H9 (cell line): Measurements from ENCODE around the gene PEX14. TPM values are rescaled to one million over a fixed set of nuclear protein-coding genes. Genes with fewer than 3 reads are reported as not detected.

Experiments
- DNase-seq: peaks from one replicate; pipeline ENCODE4 v3.0.0-alpha.2; 2017
- H2AFZ ChIP-seq: one replicate; pipeline ENCODE4 v1.6.1; 2013; ENCODE audit warnings: mild to moderate bottlenecking, low read length, control low read depth, moderate library complexity
- H2AK5ac ChIP-seq: 2 replicates; pipeline ENCODE4 v1.6.1; 2013; ENCODE audit warnings: low read length, control low read depth, mixed read lengths; ENCODE audit not compliant: insufficient read length
- H2BK120ac ChIP-seq: one replicate; pipeline ENCODE4 v1.6.1; 2013; ENCODE audit warnings: low read depth, mild to moderate bottlenecking, low read length, control low read depth, inconsistent platforms; ENCODE audit not compliant: poor library complexity, severe bottlenecking
- H2BK12ac ChIP-seq: 2 replicates; pipeline ENCODE4 v1.6.1; 2013; ENCODE audit warnings: low read length, control low read depth, mixed read lengths, low read depth; ENCODE audit not compliant: insufficient read length
- H2BK15ac ChIP-seq: 2 replicates; pipeline ENCODE4 v1.6.1; 2013; ENCODE audit warnings: low read depth, low read length, control low read depth
- H2BK20ac ChIP-seq: one replicate; pipeline ENCODE4 v1.6.1; 2013; ENCODE audit warnings: low read depth, mild to moderate bottlenecking, low read length, control low read depth, inconsistent platforms; ENCODE audit not compliant: poor library complexity, severe bottlenecking
- H2BK5ac ChIP-seq: 2 replicates; pipeline ENCODE4 v1.6.1; 2013; ENCODE audit warnings: low read length, control low read depth, mixed read lengths; ENCODE audit not compliant: insufficient read length
- H3K14ac ChIP-seq: 2 replicates; pipeline ENCODE4 v1.6.1; 2013; ENCODE audit warnings: low read length, control low read depth; ENCODE audit not compliant: insufficient read depth
- H3K18ac ChIP-seq: 2 replicates; pipeline ENCODE4 v1.6.1; 2013; ENCODE audit warnings: low read depth, mild to moderate bottlenecking, mixed read lengths, low read length, control low read depth; ENCODE audit not compliant: insufficient read length
- H3K23ac ChIP-seq: 2 replicates; pipeline ENCODE4 v1.6.1; 2013; ENCODE audit warnings: low read length, control low read depth, mixed read lengths, low read depth; ENCODE audit not compliant: insufficient read length
- H3K23me2 ChIP-seq: 2 replicates; pipeline ENCODE4 v1.6.1; 2013; ENCODE audit warnings: low read depth, mild to moderate bottlenecking, mixed read lengths, low read length, control low read depth; ENCODE audit not compliant: insufficient read length, poor library complexity, severe bottlenecking
- H3K27ac ChIP-seq: 2 replicates; pipeline ENCODE4 v1.5.1; 2013; ENCODE audit warnings: low read length, control low read depth, mixed read lengths, low read depth; ENCODE audit not compliant: insufficient read length
- H3K27me3 ChIP-seq: 2 replicates; pipeline ENCODE4 v1.6.1; 2013; ENCODE audit warnings: low read length, control low read depth, inconsistent platforms; ENCODE audit not compliant: insufficient read depth
- H3K4ac ChIP-seq: 2 replicates; pipeline ENCODE4 v1.6.1; 2013; ENCODE audit warnings: low read depth, mild to moderate bottlenecking, control low read depth, inconsistent platforms, low read length, moderate library complexity
- H3K4me1 ChIP-seq: 2 replicates; pipeline ENCODE4 v1.6.1; 2013; ENCODE audit warnings: low read length, control low read depth, inconsistent platforms; ENCODE audit not compliant: insufficient read depth
- H3K4me2 ChIP-seq: 2 replicates; pipeline ENCODE4 v1.6.1; 2013; ENCODE audit warnings: low read length, control low read depth, mixed read lengths; ENCODE audit not compliant: insufficient read length, insufficient read depth
- H3K56ac ChIP-seq: 2 replicates; pipeline ENCODE4 v1.6.1; 2013; ENCODE audit warnings: low read depth, mild to moderate bottlenecking, mixed read lengths, low read length, control low read depth; ENCODE audit not compliant: insufficient read length
- H3K79me1 ChIP-seq: 2 replicates; pipeline ENCODE4 v1.6.1; 2013; ENCODE audit warnings: low read depth, mild to moderate bottlenecking, moderate library complexity, low read length, control low read depth, inconsistent platforms; ENCODE audit not compliant: insufficient read depth, poor library complexity, severe bottlenecking
- H3K79me2 ChIP-seq: 2 replicates; pipeline ENCODE4 v1.6.1; 2013; ENCODE audit warnings: low read length, control low read depth, inconsistent platforms; ENCODE audit not compliant: insufficient read depth
- H3K9ac ChIP-seq: 2 replicates; pipeline ENCODE4 v1.6.1; 2013; ENCODE audit warnings: low read length, control low read depth, mixed read lengths; ENCODE audit not compliant: insufficient read length; ENCODE audit errors: extremely low read depth
- H3K9me3 ChIP-seq: one replicate; pipeline ENCODE4 v1.6.1; 2013; ENCODE audit warnings: low read depth, low read length, inconsistent platforms; ENCODE audit not compliant: control insufficient read depth
- H3T11ph ChIP-seq: one replicate; pipeline ENCODE4 v1.6.1; 2013; ENCODE audit warnings: mild to moderate bottlenecking, low read length, control low read depth, inconsistent platforms
- H4K20me1 ChIP-seq: one replicate; pipeline ENCODE4 v1.6.1; 2013; ENCODE audit not compliant: control insufficient read depth, insufficient read length, insufficient read depth
- H4K5ac ChIP-seq: 2 replicates; pipeline ENCODE4 v1.6.1; 2013; ENCODE audit warnings: low read depth, mild to moderate bottlenecking, mixed read lengths, low read length, control low read depth; ENCODE audit not compliant: insufficient read length
- H4K8ac ChIP-seq: replicated peaks from 2 replicates; pipeline ENCODE4 v1.6.1; 2013; ENCODE audit warnings: low read length, control low read depth, mixed read lengths, low read depth; ENCODE audit not compliant: insufficient read length
- H4K91ac ChIP-seq: 2 replicates; pipeline ENCODE4 v1.6.1; 2013; ENCODE audit warnings: low read depth, mild to moderate bottlenecking, moderate library complexity, mixed read lengths, low read length, control low read depth; ENCODE audit not compliant: insufficient read length
- H3K27ac Mint-ChIP-seq, 3 experiments: 2 replicates in 2 of 3; 3 replicates in 1 of 3; pipeline ENCODE4 v1.8.0; 2020 to 2021; ENCODE audit warnings: mixed read lengths in 3 of 3, mild to moderate bottlenecking in 1 of 3, moderate library complexity in 1 of 3
- H3K27me3 Mint-ChIP-seq: 2 replicates; pipeline ENCODE4 v1.8.0; 2021; ENCODE audit warnings: low read depth, mild to moderate bottlenecking, moderate library complexity, mixed read lengths
- H3K36me3 Mint-ChIP-seq, 3 experiments: 2 replicates in 2 of 3; 3 replicates in 1 of 3; pipeline ENCODE4 v1.8.0; 2020 to 2021; ENCODE audit warnings: low read depth in 3 of 3, mixed read lengths in 3 of 3; ENCODE audit not compliant: insufficient read depth in 1 of 3
- H3K4me1 Mint-ChIP-seq, 2 experiments: 2 replicates each; pipeline ENCODE4 v1.8.0; 2020; ENCODE audit warnings: mixed read lengths in 2 of 2
- H3K4me3 Mint-ChIP-seq, 2 experiments: 2 replicates in 1 of 2; 3 replicates in 1 of 2; pipeline ENCODE4 v1.8.0; 2020 to 2021; ENCODE audit warnings: mild to moderate bottlenecking in 2 of 2, mixed read lengths in 2 of 2, moderate library complexity in 1 of 2
- H3K9me3 Mint-ChIP-seq, 2 experiments: 2 replicates in 1 of 2; 3 replicates in 1 of 2; pipeline ENCODE4 v1.8.0; 2020; ENCODE audit warnings: mild to moderate bottlenecking in 2 of 2, mixed read lengths in 2 of 2, moderate library complexity in 1 of 2
- CTCF ChIP-seq: fragments of 200-600 bp; sonication (generic); conservative IDR thresholded peaks from 3 replicates; pipeline ENCODE4 v1.8.0; 2021; ENCODE audit warnings: antibody characterized with exemption, mild to moderate bottlenecking
- WGBS: extraction: QIAGEN DNeasy Blood & Tissue Kit; methylation state at CpG from one replicate; pipeline ENCODE4 v1.1.7; 2013; ENCODE audit warnings: missing lambda C conversion rate, low lambda C conversion rate, mixed read lengths; ENCODE audit not compliant: insufficient read length; ENCODE audit errors: extremely low coverage; 5-methylcytosine and 5-hydroxymethylcytosine counted together
- total RNA-seq: library from RNA; stranded (reverse); gene quantifications from 2 replicates; pipeline ENCODE4 v1.2.1, GENCODE V29; 2021

PEX14 gene
- total RNA-seq, 1 experiment from 2014 or later: 23.9 TPM

GRCh38 chr1:10513199-10513598 lies 38.4 kb downstream of the PEX14 start:
- no peak overlapping the region for H4K8ac ChIP-seq
- H2BK5ac ChIP-seq: no peak overlapping the region
- no peak overlapping the region for H2BK20ac ChIP-seq
- H3T11ph ChIP-seq: no peak overlapping the region
- peaks cover 46 to 58% of the 10 kb centered on the region in 2 experiments for H3K4me1 Mint-ChIP-seq
- no peaks in the 10 kb centered on the region for H3K9me3 ChIP-seq
- no peaks in the 10 kb centered on the region for H3K27me3 ChIP-seq
- no peak for TF ChIP-seq CTCF
- no peak overlapping the region for H3K4ac ChIP-seq
- WGBS: no CpG with 5 or more reads among the region's 5 CpGs
- H3K27me3 Mint-ChIP-seq: no peaks in the 10 kb centered on the region
- H3K79me2 ChIP-seq: peaks cover 7% of the 10 kb centered on the region; the same call in 1 of the 2 replicates
- H3K9ac ChIP-seq: no peak overlapping the region
- DNase-seq: no peak
- H3K18ac ChIP-seq: no peak overlapping the region
- H4K91ac ChIP-seq: no peak overlapping the region
- peaks cover 7% of the 10 kb centered on the region for H3K79me1 ChIP-seq
- H2AFZ ChIP-seq: no peak overlapping the region
- H3K4me3 Mint-ChIP-seq: no peak overlapping the region
- no peaks in the 10 kb centered on the region; a peak in 1 of 7 replicates for H3K36me3 Mint-ChIP-seq
- H3K4me1 ChIP-seq: peaks cover 13% of the 10 kb centered on the region; the same call in 1 of the 2 replicates
- no peaks in the 10 kb centered on the region for H3K23me2 ChIP-seq
- no peaks in the 10 kb centered on the region for H3K9me3 Mint-ChIP-seq
- no peak overlapping the region for H2BK15ac ChIP-seq
- H4K5ac ChIP-seq: no peak overlapping the region
- no peak overlapping the region for H2BK12ac ChIP-seq
- H3K27ac Mint-ChIP-seq: peak overlapping the region in 2 of 3 experiments; percentile 32 to 42; a peak in 3 of 7 replicates
- H2BK120ac ChIP-seq: no peak overlapping the region
- H4K20me1 ChIP-seq: no peaks in the 10 kb centered on the region
- no peak overlapping the region for H3K23ac ChIP-seq
- no peak overlapping the region for H3K56ac ChIP-seq
- H2AK5ac ChIP-seq: no peak overlapping the region
- no peak overlapping the region for H3K14ac ChIP-seq
- no peak overlapping the region for H3K27ac ChIP-seq
- no peak overlapping the region for H3K4me2 ChIP-seq
